HepG2 (cell line): ENCODE measurements around the gene MBNL3.

Experiments used
- AHDC1 ChIP-seq: sonication (generic); formaldehyde crosslinking; IDR thresholded peaks from 2 replicates; pipeline ENCODE4 v1.5.1; 2020; ENCODE audit warnings: mild to moderate bottlenecking, missing genetic modification reagents, borderline replicate concordance
- CTCF ChIP-seq: sonication (generic); formaldehyde crosslinking; IDR thresholded peaks from 2 replicates; pipeline ENCODE4 v1.5.0; 2020; ENCODE audit warnings: mild to moderate bottlenecking, missing genetic modification reagents, moderate library complexity
- EZH2 ChIP-seq: conservative IDR thresholded peaks from 2 replicates; pipeline ENCODE4 v1.6.1; 2012; ENCODE audit warnings: mild to moderate bottlenecking, low read depth, low read length, moderate library complexity
- POLR2A ChIP-seq, 2 experiments: IDR thresholded peaks; 2 replicates each; pipeline ENCODE4 v1.6.1; 2011; ENCODE audit warnings: low read depth in 2 of 2, low read length in 2 of 2, mild to moderate bottlenecking in 1 of 2, moderate library complexity in 1 of 2; ENCODE audit not compliant: insufficient read depth in 1 of 2
- RAD21 ChIP-seq: fragments of 450-650 bp; formaldehyde crosslinking; IDR thresholded peaks from 2 replicates; pipeline ENCODE4 v1.5.0; 2020; ENCODE audit warnings: mild to moderate bottlenecking
- ZNF317 ChIP-seq: sonication (generic); formaldehyde crosslinking; IDR thresholded peaks from 2 replicates; pipeline ENCODE4 v1.5.0; 2020; ENCODE audit warnings: mild to moderate bottlenecking, missing genetic modification reagents

- TF ChIP-seq CTCF (CRISPR knock-in tag) = no peak
- no peak for TF ChIP-seq AHDC1 (CRISPR knock-in tag)
- no peak for TF ChIP-seq POLR2A (IDR thresholded peaks at IDR 0.05; ENCODE audit: insufficient read depth in 1 of 2, low read depth in 2 of 2, low read length in 2 of 2)
- no peak for TF ChIP-seq ZNF317 (CRISPR knock-in tag)
- no peak for TF ChIP-seq EZH2
- TF ChIP-seq RAD21 (CRISPR knock-in tag) = no peak
Measured at GRCh38 chrX:132481449-132481848, 7.4 kb downstream of the MBNL3 start.
